GM06990 (cell line): ENCODE data around the gene PHAF1.

Experiments used
- DNase-seq: peaks from one replicate; pipeline ENCODE4 v3.0.0-alpha.2; 2011; ENCODE audit not compliant: insufficient read length; ENCODE audit errors: extremely low read depth
- H3K27me3 ChIP-seq: replicated peaks from 2 replicates; pipeline ENCODE4 v1.6.0; 2011; ENCODE audit warnings: low read length; ENCODE audit not compliant: control insufficient read depth, insufficient read depth
- H3K36me3 ChIP-seq: 2 replicates; pipeline ENCODE4 v1.5.1; 2011; ENCODE audit warnings: low read length; ENCODE audit not compliant: control insufficient read depth, insufficient read depth
- H3K4me3 ChIP-seq: replicated peaks from 2 replicates; pipeline ENCODE4 v1.5.1; 2011; ENCODE audit warnings: low read depth, mild to moderate bottlenecking, control low read depth, low read length
- TF ChIP-seq, protein P1 (sequence below): IDR thresholded peaks from 2 replicates; pipeline ENCODE4 v1.5.1; 2011; ENCODE audit warnings: low read length, control low read depth, mild to moderate bottlenecking, inconsistent platforms; ENCODE audit not compliant: insufficient read depth, poor library complexity, severe bottlenecking

The PHAF1 gene

DNA sequence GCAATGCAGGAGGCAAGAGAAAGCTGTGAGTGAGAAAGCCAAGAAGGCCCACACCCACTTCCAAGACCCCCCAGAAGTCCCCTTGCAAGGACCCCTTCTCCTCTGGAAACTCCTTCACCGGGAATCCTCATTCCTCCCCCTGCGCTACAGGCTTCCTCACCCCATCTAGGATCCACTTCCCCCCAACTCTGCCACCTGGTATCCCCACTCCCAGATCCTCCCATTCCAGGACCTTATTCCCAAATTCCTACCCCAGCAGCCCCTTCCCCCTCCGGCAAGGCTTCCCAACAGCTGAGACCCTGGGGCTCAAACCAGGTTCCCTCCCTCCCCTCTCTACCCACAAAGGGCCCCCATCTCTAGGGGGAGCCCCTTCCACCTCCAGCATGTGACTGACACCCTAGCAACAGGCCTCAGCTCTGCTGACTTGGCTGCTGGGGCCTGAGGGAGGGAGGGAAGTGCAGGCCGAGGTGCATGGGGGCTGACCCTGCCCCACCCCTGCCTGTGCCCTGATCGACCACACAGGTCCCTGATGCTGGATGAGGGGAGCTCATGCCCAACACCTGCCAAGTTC, 56.9 kb downstream of the PHAF1 start:
- TF ChIP-seq, protein P1, sequence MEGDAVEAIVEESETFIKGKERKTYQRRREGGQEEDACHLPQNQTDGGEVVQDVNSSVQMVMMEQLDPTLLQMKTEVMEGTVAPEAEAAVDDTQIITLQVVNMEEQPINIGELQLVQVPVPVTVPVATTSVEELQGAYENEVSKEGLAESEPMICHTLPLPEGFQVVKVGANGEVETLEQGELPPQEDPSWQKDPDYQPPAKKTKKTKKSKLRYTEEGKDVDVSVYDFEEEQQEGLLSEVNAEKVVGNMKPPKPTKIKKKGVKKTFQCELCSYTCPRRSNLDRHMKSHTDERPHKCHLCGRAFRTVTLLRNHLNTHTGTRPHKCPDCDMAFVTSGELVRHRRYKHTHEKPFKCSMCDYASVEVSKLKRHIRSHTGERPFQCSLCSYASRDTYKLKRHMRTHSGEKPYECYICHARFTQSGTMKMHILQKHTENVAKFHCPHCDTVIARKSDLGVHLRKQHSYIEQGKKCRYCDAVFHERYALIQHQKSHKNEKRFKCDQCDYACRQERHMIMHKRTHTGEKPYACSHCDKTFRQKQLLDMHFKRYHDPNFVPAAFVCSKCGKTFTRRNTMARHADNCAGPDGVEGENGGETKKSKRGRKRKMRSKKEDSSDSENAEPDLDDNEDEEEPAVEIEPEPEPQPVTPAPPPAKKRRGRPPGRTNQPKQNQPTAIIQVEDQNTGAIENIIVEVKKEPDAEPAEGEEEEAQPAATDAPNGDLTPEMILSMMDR = no peak
- H3K36me3 ChIP-seq = no peaks in the 10 kb centered on the region; the same call in 1 of the 2 replicates
- no peaks in the 10 kb centered on the region; the same call in 1 of the 2 replicates for H3K27me3 ChIP-seq
- H3K4me3 ChIP-seq = no peak overlapping the region
- DNase-seq = no peak

DNA sequence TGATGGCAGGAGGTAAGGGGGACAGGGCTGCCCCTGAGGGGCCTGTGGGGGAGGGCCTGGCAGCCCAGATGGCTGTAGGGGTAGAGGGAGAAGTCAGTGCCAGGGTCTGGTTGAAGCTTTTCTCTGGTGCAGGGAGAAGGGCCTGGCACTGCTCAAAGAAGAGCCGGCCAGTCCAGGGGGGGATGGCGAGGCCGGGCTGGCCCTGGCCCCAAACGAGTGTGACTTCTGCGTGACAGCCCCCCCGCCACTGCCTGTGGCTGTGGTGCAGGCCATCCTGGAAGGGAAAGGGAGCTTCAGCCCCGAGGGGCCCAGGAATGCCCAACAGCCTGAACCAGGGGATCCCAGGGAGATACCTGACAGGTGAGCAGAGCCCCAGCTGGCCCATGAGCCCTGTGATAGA, 57.8 kb downstream of the PHAF1 start:
- TF ChIP-seq, protein P1 = no peak
- no peak for DNase-seq
- Histone ChIP-seq H3K27me3 (no peaks in the 10 kb centered on the region; the same call in 1 of the 2 replicates), H3K36me3 (no peaks in the 10 kb centered on the region; the same call in 1 of the 2 replicates), H3K4me3 (no peak overlapping the region)

DNA sequence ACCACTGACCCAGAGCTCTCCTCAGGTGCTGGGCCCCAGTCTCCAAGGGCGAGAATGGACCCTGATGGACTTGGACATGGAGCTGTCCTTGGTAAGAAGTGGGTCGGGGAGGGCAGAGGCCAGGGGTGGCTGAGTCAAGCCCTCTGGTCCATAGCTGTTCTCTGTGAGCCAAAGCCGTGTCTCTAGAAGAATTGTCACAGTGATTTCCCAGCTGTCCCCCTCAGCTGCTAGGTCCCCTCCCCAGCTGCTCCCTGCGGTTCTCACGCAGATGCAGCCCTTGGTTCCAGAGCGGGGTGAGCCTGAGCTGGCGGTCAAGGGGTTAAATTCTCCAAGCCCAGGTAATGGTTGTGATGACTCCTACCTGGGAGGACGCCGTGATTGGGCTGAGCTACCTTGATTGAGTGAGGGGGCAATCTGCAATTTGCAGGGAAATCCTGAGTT, 59.3 kb downstream of the PHAF1 start:
- no peaks in the 10 kb centered on the region for H3K36me3 ChIP-seq
- TF ChIP-seq, protein P1 = no peak
- no peak overlapping the region for H3K4me3 ChIP-seq
- no peaks in the 10 kb centered on the region; the same call in 1 of the 2 replicates for H3K27me3 ChIP-seq
- no peak for DNase-seq

DNA sequence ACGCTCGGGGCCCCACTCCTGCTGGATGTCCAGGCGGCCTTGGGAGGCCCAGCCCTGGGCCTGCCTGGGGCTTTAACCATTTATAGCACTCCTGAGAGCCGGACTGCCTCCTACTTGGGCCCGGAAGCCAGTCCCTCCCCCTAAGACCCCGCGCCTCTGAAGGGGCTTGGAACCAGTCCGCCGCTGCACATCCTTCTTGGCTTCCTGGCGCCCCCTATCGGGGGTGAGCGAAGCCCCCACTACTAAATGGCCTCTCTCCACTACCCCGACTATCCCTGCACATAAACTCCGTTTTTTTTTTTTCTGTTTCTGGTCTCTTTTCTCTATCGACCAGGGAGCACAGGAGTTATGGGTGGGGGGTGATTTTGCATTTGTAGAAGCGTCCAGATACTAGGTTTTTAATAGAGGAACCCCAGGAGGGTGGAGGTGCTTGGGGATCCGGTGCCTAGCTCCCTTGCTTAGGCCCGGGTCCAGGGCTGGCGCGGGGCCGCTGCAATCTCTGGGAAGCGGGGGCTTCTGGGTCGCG, 60.0 kb downstream of the PHAF1 start:
- TF ChIP-seq, protein P1 = peak; percentile 77
- peak overlapping the region; percentile 61 for H3K4me3 ChIP-seq
- H3K36me3 ChIP-seq = no peaks in the 10 kb centered on the region
- no peaks in the 10 kb centered on the region; the same call in 1 of the 2 replicates for H3K27me3 ChIP-seq
- DNase-seq = no peak

DNA sequence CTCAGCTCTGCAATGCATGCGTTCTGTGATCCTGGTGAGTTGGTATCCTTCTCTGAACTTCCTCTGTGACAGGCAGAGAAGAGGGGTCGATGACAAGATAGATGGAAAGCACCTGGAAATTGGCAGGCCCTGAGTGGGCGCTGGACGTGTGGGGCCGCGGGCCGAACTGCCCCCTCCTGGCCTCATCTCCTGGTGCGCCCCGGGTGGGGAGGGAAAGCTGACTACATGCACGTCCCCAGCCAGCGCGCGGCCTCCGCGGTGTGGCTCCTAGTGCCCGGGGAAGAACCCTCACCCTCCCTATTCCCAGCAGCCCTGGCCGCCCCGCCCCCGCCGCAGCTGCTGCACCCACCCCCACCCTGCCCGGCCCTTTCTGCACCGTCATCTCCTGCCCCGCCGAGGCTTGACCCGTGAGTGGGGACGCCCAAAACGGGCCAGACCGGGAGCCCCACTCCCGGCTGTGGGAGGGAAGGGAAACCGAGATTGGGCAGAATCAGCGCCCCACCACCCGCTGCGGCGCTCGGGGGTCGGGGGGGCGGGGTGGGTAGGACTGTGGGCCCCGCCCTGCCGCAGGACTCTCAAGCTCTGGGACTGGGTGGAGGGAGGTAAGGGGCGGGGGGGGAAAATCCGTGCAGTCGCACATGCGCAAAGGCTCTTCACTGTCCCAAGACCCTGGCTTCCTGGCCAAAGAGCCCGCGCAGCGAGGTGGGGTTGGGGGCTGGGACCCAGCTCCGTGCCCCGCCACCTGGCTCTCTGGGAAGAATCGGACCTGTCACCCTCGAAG, 60.6 kb downstream of the PHAF1 start, which contains the start of gene NOL3:
Gene NOL3 (plus strand): TSS at position 371 of the 781 bp plus-strand sequence.
- Histone ChIP-seq H3K27me3 (no peaks in the 10 kb centered on the region; the same call in 1 of the 2 replicates), H3K4me3 (peak within 1 kb of the TSS; percentile 61), H3K36me3 (no peaks in the 10 kb centered on the region)
- TF ChIP-seq, protein P1 = no peak
- peak; percentile 73 for DNase-seq
